OCI-M1 (cell line): Measurements from ENCODE around the gene RNF39.

Experiments used
- DNase-seq: peaks from one replicate; lab custom pipeline; 2025; lab: John Stamatoyannopoulos, UW

The RNF39 gene

DNA sequence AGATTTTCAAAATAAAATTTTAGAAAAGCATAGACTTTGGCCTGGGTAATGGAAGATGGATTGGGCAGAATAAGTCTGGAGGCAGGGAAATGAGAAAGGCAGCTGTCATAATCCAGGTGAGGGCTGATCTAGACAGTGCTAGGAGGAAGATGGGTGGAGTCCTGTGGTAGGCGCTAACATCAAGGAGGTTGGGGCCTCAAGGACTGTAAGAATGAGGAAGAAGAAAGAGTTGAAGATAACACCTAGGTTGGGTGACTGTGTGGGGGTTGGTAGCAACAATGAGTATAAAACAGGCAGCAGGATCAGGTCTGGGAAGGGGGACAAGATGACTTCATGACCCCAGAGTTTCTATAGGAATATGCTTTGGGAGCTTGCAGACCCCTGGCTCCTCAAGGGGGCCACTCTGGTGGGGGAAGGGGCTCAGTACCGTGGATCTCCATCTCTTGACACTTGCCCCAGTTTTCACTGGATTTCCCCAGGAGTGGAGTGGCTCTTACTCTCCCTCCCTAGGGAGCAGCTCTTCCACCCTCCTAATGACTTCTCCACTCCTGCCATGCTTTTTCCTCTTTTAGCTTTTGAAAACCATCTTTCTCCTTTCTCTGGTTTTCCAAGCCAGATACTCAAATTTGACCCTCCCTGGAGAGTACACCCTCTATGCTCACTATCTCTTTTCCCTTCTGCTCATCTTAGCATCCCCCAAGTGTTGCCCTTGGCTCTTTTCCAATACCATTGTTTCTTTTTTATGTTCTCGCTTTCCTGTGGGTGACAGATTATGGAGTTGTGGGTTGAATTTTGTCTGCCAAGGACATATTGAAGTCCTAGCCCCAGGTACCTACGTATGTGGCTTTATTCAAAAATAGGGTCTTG, 22.6 kb upstream of the RNF39 start:
- DNase-seq, result peak; percentile 72

DNA sequence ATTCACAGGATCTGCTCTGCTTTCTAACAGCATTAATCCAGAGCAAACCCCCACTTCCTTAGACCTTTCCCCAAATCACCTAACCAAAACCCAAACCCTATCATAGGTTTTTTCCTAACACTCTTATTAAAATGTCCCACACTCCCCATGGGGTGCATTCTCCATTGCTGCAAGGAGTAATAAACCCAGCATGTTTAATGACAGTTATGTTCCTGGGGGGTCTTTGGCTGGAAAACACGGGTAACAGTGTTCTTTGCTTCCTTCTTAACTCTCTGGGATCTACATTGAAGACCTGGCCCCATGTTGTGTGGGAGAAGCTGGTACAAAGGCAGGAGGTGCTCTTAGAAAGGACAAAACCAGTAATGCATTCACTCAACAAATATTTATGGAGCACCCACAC, 21.3 kb upstream of the RNF39 start:
- DNase-seq, result no peak

DNA sequence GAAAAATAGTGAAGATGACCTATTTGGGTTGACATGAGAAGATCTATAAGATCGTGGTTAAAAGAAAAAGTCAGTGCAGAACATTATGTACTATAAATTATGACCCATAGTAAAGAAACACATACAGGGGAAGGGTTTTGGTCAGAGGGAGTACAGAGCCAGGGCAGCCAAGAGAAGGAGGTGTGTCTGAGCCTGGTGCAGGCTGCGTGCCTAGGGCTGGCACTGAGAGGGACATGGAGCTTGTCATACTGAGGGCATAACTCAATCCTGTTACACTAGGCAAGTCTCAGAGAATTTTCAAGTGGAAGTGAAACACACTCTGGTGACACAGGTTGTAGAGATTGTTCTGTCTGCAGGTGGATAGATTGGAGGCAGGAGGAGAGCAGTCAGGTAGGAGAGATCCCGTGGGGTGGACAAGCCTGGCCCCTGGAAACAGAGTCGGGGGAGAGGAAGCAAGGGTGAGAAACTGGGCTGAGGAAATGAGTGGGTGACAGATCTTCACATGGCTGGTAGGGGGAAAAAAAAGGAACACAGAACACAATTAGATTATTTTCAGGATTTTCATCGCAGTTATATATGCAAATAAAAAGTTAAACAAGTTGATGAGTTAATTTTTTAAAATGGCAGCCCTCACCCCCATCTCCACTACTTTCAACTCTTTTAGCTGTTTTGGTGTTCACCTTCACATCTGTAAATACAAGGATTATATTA, 18.5 kb upstream of the RNF39 start:
- no peak for DNase-seq

DNA sequence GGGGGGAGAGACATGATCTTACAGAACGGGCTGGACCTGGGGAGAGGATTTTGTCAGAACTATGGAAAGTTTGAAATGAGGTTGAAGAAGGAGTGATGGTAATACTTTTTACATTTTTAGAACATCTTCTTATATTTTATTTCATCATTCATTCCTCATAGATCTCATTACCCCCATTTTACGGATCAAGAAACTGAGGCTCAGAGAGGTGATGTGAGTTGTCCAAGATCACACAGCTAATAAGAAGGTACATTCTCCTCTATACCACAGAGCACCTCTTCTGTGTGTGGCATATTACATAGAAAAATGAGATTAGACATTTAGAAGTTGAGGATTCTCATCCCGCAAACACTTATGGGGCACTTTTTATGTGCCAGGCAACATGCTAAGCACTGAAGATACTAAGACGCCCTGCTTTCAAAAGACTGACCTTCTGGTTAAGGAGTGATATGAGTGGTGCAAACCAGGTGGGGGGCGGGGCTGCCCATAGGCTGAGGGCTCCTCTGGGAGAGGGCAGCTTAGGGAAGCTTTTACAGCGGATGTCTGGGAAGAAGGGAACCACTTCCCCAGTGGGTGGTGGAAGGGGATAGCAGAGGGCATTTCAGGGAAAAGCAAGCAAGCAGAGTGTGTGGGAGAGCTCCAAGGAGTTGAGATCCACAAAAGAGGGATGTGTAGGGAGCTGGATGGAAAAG, 17.4 kb upstream of the RNF39 start:
- DNase-seq, result no peak

DNA sequence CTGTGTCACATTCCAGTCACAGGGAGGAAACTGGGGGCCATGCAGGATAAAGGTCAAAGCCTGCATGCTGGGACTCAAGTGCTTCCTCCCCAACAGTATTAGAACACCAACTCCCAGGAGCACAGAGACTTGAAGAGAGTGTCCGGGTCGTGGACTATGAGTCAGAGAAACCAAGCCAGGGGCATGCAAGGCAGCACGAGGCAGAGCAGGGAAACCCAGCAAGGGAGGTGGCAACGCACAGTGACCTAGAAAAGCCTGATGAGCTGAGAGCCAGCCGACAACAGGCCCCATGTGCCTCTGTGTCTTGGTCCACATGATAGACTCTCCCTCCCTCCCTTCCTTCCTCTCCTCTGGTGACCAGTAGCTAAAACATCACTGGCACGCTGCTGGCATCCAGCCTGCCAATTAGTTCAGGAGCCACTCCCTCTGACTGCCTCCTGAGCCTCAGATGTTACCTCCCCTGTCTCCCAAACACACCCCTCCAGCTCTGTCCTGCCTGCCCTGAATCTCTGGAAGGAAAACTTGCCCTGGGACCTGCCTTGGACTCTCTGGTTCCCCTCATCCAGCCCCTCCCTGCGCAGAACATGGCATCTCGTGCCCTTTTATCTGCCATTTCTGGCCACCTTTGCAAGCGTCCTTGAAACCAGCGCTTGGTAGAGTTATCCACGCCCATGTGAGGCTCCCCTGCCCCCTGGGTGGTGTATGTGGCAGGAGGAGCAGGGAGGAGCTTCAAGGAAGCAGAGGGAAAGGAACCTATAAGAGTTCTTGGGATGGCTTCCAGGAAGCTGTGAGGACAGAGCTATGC, 16.2 kb upstream of the RNF39 start:
- DNase-seq, result no peak

DNA sequence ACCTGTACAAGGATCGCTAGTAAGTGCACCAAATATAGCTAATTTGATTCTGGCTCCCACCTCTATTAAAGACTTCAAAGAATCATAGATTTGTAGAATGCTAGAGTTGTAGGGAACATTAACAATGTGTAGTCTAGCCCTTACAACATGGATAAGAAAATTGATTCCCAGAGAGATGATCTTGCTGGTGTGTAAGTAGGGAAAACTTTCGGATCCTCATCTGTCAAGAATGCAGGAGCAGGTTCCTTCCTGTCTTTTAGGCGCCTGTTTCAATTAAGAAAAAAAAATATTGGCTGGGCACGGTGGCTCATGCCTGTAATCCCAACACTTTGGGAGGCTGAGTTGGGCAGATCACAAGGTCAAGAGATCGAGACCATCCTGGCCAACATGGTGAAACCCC, 12.3 kb upstream of the RNF39 start:
- no peak for DNase-seq

DNA sequence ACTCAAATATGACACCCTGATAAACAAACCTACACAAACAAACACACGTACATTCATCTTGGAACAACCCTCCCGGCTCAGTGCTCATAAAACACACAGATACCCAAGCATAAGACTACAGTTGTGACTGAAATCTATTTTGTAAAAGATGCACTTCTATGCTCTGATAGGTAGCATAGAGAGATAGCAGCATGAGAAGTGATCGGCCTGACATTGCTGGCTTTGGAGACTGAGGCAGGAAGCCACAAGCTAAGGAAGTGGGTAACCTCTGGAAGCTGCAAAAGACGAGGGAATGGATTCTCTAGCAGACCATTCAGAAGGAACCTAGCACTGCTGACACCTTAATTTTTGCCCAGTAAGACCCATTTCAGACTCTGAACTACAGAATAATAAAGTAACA, 1.6 kb upstream of the RNF39 start:
- no peak for DNase-seq

DNA sequence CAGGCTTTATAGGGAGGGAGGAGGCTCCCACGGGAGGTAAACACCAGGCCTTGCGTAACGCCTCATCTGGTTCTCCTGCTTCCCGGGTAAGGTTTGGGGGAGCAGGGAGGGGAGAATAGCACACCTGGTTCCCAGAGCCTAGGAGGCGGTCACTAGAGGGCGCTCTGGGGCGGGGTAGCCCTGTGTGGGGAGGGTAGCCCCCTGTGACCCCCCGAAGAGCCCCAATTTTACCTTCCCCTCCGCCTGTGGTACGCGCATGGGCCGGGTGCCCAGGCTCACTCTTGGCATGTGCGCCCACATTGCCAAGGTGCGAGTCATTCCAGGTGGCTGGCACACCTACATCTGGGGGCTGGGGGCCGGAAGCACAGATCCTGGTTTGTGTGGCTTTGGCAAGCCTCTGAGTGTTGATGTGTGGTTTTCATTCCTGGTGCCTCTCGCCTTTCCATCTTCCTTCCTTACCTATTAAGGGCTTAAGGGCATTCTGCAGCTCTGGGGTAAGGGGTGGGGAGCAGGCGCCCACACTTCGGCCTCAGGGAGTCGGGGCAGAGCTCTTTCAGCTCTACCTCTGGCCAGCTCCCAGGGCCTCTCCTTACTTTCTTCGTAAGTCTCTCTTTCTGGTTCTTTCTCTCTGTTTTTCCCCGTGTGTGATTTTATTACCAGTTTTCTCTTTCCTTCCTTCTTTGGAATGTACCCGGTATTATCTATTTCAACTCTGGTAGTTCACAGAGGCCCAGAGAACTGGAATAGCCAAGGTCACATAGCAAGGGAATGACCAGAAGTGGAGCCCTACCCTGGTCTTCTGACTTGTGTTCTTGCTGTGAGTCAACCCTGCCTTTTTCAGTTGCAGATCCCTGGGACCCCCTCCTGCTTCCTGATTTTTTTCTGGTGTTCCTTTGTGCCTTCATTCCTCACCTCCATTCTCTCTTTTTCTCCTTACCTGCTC, 492 bp upstream of the RNF39 start:
- no peak for DNase-seq

DNA sequence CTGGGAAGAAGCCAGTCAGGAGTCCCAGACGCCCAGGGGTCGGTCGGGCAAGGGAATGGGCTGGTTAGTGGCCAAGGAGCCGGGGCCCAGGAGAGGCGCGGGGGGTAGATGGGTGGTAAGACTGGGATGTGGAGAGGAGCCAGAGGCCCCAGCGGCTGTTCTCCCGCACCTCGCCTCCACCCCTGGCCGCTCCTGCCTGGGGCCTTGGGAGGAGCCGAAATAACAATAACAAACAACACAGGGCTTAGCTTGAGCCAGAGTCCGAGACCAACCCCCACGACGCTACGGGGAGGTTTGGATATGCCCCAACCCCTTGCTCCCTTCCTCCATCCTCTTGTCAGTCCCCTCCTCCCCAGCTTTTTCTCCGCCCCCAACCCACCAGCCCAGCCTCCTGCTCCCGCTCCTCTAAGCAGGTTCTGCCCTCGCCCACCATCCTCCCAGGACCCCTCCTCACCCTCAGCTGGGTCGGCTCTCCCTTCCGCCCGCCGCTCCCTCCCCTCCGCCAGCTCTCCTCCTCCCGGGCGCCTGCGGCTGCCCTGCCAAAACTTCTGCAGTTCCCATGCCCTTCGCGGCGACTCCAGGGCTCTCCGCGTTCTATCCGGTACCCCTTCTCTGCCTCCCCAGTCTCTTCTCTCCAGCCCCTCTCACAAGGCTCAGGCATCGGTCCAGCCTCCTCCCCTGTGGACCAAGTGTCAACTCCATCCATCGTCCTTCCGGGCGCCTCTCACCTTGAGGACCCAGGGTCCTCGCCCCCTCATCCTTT, 1.1 kb downstream of the RNF39 start:
- DNase-seq, result no peak

DNA sequence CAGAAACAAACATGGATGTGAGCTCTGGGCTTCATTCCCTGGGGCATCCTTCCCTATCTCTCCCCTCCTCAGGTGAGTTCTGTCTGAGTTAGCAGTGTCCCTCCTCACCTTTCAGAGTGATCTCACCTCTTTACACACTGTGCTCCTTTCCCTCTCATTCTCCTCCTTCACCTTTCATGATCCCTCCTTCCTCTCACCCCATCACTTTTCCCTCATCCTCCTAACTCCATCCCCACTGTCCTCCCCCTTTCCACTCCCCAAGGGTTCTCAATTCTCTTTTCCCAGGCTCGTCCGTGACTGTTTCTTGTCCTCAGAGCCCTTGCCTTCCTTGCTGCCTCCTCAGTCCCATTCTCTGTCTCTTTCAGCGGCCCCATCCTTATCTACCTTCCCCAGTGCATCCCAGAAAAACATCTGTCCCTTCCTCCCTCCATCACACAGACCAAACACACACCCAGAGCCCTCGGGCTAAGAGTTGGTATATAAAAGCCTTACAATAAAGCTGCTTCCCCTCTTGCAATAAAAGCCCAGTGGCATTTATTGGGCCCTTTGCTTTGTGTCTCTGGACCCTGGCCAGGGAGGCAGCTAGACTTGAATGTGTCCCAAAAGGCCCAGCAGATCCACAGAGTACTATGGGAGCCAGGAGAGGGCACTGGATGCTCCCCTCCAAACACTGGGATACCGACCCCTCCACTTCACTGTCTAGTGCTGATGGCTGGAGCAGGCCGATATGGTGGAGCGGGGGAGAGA, 1.9 kb downstream of the RNF39 start:
- DNase-seq, result no peak

DNA sequence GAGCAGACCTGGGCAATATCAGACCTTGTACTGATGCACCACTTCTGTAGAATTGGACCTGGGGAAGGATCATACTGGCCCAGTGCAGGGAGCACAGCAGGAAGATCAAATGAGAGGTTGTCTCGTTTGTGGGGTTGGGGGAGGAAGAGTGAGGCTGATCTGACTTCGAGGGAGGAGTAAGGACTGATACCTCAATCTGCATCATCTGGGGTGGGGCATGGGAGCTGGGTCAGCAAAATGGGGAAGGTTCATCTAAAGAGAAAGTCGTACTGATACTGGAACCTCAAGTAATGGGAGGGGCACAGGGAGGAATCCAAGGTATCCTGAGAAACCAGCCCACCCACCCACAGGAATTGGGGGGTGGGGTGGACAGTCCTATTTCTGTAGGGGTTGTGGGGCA, 3.7 kb downstream of the RNF39 start:
- DNase-seq, result no peak

DNA sequence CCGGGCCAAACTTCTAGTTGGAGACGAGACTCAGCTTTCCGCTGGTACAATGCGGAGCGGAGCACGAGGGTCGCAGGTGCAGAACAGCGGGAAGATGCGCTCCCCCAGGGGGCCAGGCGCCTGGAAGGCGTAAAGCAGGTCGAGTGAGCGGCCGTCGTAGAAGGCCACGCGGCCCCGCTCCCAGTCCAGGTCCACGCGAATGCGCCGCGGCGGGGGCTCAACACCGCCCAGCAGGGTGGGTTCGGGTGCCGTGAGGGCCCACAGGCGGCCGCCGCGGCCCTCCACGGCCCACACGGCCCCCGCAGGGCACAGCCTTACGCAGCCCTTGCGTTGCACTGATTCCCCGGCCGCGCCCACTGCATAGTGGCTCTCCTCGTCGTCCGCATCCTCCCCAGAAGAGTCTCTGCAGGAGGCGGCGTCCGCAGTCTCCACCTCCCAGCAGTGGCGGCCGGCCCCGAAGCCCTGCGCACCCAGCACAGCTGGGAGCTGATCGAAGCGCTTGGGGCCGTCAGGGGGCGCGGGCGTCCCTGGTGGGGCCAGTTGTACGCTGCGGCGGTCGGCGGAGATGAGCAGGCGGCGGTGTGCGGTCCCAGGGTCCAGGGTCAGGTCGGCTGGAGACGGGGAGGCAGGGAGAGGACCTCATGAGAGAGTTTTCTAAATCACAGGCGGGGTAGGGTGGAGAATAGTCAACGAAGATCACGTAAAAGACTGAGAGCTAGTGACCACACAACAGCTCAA, 4.3 kb downstream of the RNF39 start:
- DNase-seq, result no peak

DNA sequence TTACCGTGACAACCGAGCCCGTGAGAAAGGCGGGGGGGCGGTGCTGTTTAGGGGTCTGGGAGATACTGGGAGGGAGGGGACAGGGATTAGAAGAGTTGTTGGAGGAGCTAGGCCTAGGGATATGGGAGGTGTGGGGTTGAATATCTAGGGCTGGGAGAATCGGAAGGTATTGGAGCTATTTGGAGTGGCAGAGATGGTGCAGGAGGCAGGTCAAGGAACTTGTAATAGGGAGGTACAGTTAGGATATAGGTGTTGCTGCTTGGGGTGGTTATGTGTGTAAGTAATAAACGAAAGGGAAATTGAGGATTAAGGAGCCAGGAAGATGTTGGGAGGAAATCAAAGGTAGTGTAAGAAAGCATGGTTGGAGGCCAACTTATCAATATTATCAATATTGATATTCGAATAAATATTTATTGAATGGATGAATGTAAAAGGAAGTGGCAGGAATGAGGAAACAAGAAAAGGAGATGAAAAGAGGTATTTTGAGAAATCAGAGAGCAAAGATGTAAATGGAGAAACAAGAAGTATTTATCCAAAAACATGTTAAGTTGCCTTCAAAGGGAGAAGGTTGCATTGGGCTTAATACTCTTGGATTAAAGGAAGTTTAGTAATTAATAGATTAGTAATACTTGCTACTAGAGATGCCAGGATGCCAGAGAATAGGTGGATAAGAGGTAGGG, 8.0 kb downstream of the RNF39 start:
- DNase-seq, result no peak

DNA sequence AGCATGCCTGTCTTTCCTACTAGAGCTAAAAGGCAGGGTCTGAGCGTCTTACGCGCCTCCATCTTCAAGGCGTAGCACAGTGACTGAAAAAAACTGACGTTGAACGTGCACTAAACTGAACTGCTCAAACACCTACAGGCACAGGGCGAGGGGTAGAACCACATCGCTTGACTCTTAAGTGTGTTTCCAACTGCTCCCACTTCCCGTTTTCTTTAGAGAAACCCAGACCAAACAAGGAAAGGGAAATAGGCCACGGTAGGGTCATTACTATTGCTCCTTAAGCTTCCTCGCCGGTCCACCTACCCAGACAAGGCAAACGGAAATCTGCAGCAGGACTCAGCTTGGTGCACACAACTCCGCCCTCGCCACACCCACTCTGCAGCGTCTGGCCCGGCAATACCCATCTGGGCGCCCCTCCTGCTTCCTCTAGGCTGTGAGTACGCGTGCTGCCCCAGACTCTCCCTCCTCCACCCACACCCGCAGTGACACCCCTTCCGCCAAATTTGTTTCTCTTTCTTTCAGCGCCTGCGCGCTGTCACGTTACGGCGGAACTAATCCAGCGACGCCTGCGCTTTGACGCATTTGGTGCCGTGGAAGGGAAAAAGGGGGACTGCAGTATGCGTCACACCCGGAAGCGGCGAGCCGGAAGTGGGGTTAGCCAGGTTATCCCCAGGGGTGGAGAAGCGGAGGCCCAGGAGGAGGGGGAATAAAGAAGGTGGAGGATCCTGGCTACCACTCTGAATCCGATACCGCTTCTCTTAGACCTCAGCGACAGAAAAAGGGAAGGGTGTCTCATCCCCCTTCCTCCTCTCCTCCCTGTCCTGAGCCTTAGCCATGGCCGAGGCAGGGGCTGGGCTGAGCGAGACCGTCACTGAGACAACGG, 8.8 kb downstream of the RNF39 start, which contains the start of gene PPP1R11:
TSS of gene PPP1R11 (plus strand) at position 622 of the 883 bp plus-strand sequence. CDS start at position 835, 213 bp downstream.
- peak; percentile 100 for DNase-seq

DNA sequence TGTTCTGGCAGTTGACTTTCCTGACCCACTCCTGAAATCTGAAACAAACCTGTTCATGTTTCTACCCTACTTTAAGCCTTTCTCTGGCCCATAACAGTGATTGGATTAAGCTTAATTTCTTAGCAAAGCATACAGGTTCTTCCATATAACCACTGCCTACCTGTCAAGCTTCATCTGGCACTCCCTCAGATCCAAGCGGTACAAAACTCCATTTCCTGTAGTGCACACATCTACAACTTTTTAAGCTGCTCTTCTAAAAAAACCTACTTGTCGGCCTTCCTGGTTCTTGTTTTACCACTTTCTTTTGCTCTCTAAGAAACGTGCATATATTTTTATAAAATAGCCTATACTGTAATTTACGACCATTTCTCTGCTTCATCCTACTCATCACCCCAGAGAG, 9.5 kb downstream of the RNF39 start:
- peak; percentile 70 for DNase-seq

DNA sequence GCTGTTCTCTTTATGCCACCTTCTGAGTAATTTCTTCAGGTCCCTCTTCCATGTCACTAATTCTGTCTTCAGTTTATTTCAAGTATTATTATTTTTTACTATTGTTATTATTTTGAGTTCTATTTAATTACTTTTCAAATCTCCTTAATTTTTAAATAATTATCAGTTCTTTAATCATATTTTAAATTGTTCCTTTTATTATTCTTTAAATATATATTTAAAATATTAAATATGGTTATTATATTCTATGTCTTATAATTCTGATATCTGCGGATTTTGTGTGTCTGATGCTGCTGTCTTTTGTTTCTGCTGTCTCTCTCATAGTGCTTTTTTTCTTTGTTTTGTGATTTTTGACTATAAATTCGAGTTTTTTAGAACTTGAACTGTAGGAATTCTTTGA, 12.3 kb downstream of the RNF39 start:
- DNase-seq, result no peak
